Endodermal cell (in vitro differentiated cells): ENCODE data around the gene SAC3D1. TPM values are rescaled to one million over a fixed set of nuclear protein-coding genes. Genes with fewer than 3 reads are reported as not detected.
A peak's percentile ranks its signal among the peaks of the same experiment; 100 is the strongest.
"Not testable (repeated sequence)": the region's sequence is repeated elsewhere in the genome, so short reads cannot be mapped to it uniquely, and the experiment has no call there.

Experiments
- DNase-seq: peaks from one replicate; pipeline ENCODE4 v3.0.0-alpha.2; 2017
- H3K27ac ChIP-seq: 2 replicates; pipeline ENCODE4 v1.5.1; 2013; ENCODE audit warnings: mild to moderate bottlenecking, low read depth, low read length, moderate library complexity
- H3K27me3 ChIP-seq: 2 replicates; pipeline ENCODE4 v1.6.1; 2013; ENCODE audit warnings: mild to moderate bottlenecking, low read length, moderate library complexity; ENCODE audit not compliant: insufficient read depth, control insufficient read depth, poor library complexity, severe bottlenecking
- H3K36me3 ChIP-seq: 2 replicates; pipeline ENCODE4 v1.7.0; 2013; ENCODE audit warnings: mild to moderate bottlenecking, low read length, moderate library complexity; ENCODE audit not compliant: control insufficient read depth, insufficient read depth
- H3K4me1 ChIP-seq: one replicate; pipeline ENCODE4 v1.7.0; 2013; ENCODE audit warnings: low read length; ENCODE audit not compliant: control insufficient read depth, insufficient read depth
- H3K4me3 ChIP-seq: 2 replicates; pipeline ENCODE4 v1.5.1; 2013; ENCODE audit warnings: mild to moderate bottlenecking, low read length, moderate library complexity
- H3K9ac ChIP-seq: 2 replicates; pipeline ENCODE4 v1.6.1; 2013; ENCODE audit warnings: mild to moderate bottlenecking, low read length, moderate library complexity; ENCODE audit not compliant: poor library complexity, severe bottlenecking; ENCODE audit errors: extremely low read depth
- H3K9me3 ChIP-seq: 2 replicates; pipeline ENCODE4 v1.6.1; 2013; ENCODE audit warnings: mild to moderate bottlenecking, low read length, moderate library complexity; ENCODE audit not compliant: control insufficient read depth
- H3K27ac Mint-ChIP-seq: 2 replicates; pipeline ENCODE4 v1.8.0; 2020; ENCODE audit warnings: mixed read lengths
- H3K27me3 Mint-ChIP-seq: 2 replicates; pipeline ENCODE4 v1.8.0; 2021; ENCODE audit warnings: mild to moderate bottlenecking, mixed read lengths; ENCODE audit not compliant: insufficient read depth
- H3K36me3 Mint-ChIP-seq: 2 replicates; pipeline ENCODE4 v1.8.0; 2020; ENCODE audit warnings: low read depth, mixed read lengths
- H3K4me1 Mint-ChIP-seq: 2 replicates; pipeline ENCODE4 v1.8.0; 2020; ENCODE audit warnings: mixed read lengths
- H3K4me3 Mint-ChIP-seq: 2 replicates; pipeline ENCODE4 v1.8.0; 2020; ENCODE audit warnings: mild to moderate bottlenecking, moderate library complexity, mixed read lengths
- H3K9me3 Mint-ChIP-seq: 2 replicates; pipeline ENCODE4 v1.8.0; 2020; ENCODE audit warnings: mild to moderate bottlenecking, mixed read lengths
- WGBS, 2 experiments: methylation state at CpG; one replicate each; pipeline versions ENCODE4 v1.1.5 to v1.1.7; 2013; ENCODE audit warnings: missing lambda C conversion rate in 2 of 2, mixed read lengths in 1 of 2; ENCODE audit not compliant: insufficient coverage in 1 of 2, insufficient read length in 1 of 2; 5-methylcytosine and 5-hydroxymethylcytosine counted together
- total RNA-seq, 2 donors: library from RNA; stranded (reverse); fragmentation: NEBNext Ultra II Directional in 1 of 2; extraction: Animal tissue kit (Norgen Biotek cat#: 25700) in 1 of 2; gene quantifications; 2 replicates in 1 of 2; 3 replicates in 1 of 2; pipeline ENCODE4 v1.2.1, GENCODE V29; 2021
- TF ChIP-seq, protein P1 (sequence below): fragments of 200-600 bp; sonication (generic); conservative IDR thresholded peaks from 2 replicates; pipeline ENCODE4 v1.5.0; 2021; ENCODE audit warnings: antibody characterized with exemption, mild to moderate bottlenecking

SAC3D1 gene
- total RNA-seq, 2 donors from 2014 or later: 11.4 to 12.0 TPM

DNA sequence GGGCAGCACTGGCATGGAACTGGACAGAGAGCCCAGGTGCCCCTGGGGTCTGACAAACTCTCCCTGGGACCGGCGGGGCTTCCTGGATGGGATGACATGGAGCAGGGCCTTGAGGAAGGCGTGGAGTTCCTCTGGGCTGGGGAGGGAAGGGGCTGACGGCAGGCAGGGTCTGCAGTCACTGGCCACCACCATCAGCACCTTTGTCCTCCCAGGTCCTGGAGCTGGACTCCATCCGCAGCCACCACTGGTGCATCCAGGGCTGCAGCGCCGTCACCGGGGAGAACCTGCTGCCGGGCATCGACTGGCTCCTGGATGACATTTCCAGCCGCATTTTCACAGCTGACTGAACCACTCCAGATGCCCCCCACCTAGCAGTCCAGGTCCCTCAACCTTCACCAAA lies 19.5 kb upstream of the SAC3D1 start:
- Mint-ChIP-seq H3K36me3 (peaks cover 31% of the 10 kb centered on the region), H3K4me3 (no peak overlapping the region), H3K27ac (no peak overlapping the region), H3K27me3 (no peaks in the 10 kb centered on the region), H3K9me3 (no peaks in the 10 kb centered on the region), H3K4me1 (no peaks in the 10 kb centered on the region)
- no peak overlapping the region for H3K4me3 ChIP-seq
- no peaks in the 10 kb centered on the region for H3K9me3 ChIP-seq
- no peak overlapping the region for H3K27ac ChIP-seq
- TF ChIP-seq, protein P1, sequence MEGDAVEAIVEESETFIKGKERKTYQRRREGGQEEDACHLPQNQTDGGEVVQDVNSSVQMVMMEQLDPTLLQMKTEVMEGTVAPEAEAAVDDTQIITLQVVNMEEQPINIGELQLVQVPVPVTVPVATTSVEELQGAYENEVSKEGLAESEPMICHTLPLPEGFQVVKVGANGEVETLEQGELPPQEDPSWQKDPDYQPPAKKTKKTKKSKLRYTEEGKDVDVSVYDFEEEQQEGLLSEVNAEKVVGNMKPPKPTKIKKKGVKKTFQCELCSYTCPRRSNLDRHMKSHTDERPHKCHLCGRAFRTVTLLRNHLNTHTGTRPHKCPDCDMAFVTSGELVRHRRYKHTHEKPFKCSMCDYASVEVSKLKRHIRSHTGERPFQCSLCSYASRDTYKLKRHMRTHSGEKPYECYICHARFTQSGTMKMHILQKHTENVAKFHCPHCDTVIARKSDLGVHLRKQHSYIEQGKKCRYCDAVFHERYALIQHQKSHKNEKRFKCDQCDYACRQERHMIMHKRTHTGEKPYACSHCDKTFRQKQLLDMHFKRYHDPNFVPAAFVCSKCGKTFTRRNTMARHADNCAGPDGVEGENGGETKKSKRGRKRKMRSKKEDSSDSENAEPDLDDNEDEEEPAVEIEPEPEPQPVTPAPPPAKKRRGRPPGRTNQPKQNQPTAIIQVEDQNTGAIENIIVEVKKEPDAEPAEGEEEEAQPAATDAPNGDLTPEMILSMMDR: no peak
- no peak overlapping the region for H3K9ac ChIP-seq
- H3K4me1 ChIP-seq: no peaks in the 10 kb centered on the region
- H3K27me3 ChIP-seq: no peaks in the 10 kb centered on the region
- DNase-seq: no peak
- 88 to 90% methylated on average over 6 to 11 of the region's 11 CpGs for WGBS, 2 experiments
- H3K36me3 ChIP-seq: peaks cover 20% of the 10 kb centered on the region

DNA sequence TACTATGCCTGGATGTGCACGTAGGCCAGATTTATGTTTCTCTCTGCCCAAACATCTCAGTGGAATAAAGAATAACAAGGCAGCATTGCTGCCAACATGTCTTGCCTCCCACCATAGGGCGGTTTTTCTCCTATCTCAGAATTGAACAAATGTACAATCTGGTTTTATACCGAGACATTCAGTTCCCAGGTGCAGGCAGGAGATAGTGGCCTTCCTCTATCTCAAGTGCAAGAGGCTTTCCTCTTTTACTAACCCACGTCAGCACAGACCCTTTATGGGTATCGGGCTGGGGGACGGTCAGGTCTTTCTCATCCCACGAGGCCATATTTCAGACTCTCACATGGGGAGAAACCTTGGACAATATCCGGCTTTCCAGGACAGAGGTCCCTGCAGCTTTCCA lies 17.5 kb upstream of the SAC3D1 start:
- H3K27me3 ChIP-seq, H3K36me3 ChIP-seq, H3K4me3 ChIP-seq, H3K9ac ChIP-seq, H3K27ac Mint-ChIP-seq, H3K4me1 Mint-ChIP-seq, H3K9me3 ChIP-seq, DNase-seq, H3K4me3 Mint-ChIP-seq, H3K27ac ChIP-seq, H3K27me3 Mint-ChIP-seq, H3K4me1 ChIP-seq, H3K9me3 Mint-ChIP-seq: not testable (repeated sequence)
- 91 to 93% methylated on average over 6 to 8 of the region's 8 CpGs for WGBS, 2 experiments
- H3K36me3 Mint-ChIP-seq: peaks cover 17% of the 10 kb centered on the region

DNA sequence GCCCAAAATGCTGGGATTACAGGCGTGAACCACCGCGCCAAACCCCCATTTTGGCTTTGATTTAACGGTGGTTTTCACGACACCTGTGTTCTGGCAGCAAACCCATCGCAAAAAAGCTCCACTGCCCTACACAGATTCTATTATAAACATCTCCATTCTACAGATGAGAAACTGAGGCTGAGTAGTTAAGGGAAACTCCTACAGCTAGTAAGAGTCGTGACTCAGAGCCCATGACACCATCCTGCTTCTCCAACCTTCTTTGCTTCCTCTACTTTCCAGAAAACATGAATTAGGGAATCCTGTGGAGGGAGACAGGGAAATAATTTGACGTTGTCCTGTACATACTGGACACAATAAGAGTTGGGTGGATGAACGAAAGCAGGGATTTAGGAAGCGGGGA lies 14.2 kb upstream of the SAC3D1 start:
- Histone ChIP-seq H3K9ac (no peak overlapping the region), H3K9me3 (no peaks in the 10 kb centered on the region), H3K36me3 (no peaks in the 10 kb centered on the region), H3K27me3 (no peaks in the 10 kb centered on the region), H3K4me1 (no peaks in the 10 kb centered on the region), H3K27ac (no peak overlapping the region), H3K4me3 (peak overlapping the region; percentile 83)
- Mint-ChIP-seq H3K27me3 (no peaks in the 10 kb centered on the region), H3K4me1 (no peaks in the 10 kb centered on the region), H3K9me3 (no peaks in the 10 kb centered on the region), H3K27ac (peak overlapping the region; percentile 82), H3K4me3 (peak overlapping the region; percentile 67), H3K36me3 (peaks cover 5% of the 10 kb centered on the region)
- TF ChIP-seq, protein P1: no peak
- no peak for DNase-seq
- 62 to 66% methylated on average over 3 to 10 of the region's 10 CpGs for WGBS, 2 experiments
